GM19438 (cell line): ENCODE data around the gene SPINT2.

ENCODE experiments used
- ATAC-seq: cut with Tn5 transposase; IDR thresholded peaks from one replicate; pipeline ENCODE4 v1.9.1; 2021; ENCODE audit warnings: low read depth; ENCODE audit not compliant: unreplicated experiment

The SPINT2 gene

GRCh38 chr19:38290631-38291147 is 26.3 kb downstream of the SPINT2 start:
- ATAC-seq: no peak

GRCh38 chr19:38291855-38292254 is 27.5 kb downstream of the SPINT2 start:
- ATAC-seq: no peak

GRCh38 chr19:38293281-38293680 is 28.9 kb downstream of the SPINT2 start:
- no peak for ATAC-seq

GRCh38 chr19:38294090-38294489 is 29.7 kb downstream of the SPINT2 start:
- no peak for ATAC-seq

- ATAC-seq: no peak
Observed at GRCh38 chr19:38298821-38299680, 34.7 kb downstream of the SPINT2 start.

GRCh38 chr19:38303517-38304351 is 39.4 kb downstream of the SPINT2 start, which contains the start of gene C19orf33:
Gene C19orf33, plus strand, starts transcription at chr19:38304251. Its CDS starts 11 bp downstream, at chr19:38304262.
- no peak for ATAC-seq

- ATAC-seq: no peak
Observed at GRCh38 chr19:38304352-38304865, 40.0 kb downstream of the SPINT2 start.

GRCh38 chr19:38304866-38305429 is 40.6 kb downstream of the SPINT2 start:
- no peak for ATAC-seq

- no peak for ATAC-seq
Observed at GRCh38 chr19:38306236-38306635, 41.9 kb downstream of the SPINT2 start.

GRCh38 chr19:38307076-38307475 is 42.7 kb downstream of the SPINT2 start:
- ATAC-seq: no peak

- no peak for ATAC-seq
Observed at GRCh38 chr19:38307597-38307996, 43.2 kb downstream of the SPINT2 start.

- ATAC-seq: no peak
Observed at GRCh38 chr19:38308006-38308766, 43.8 kb downstream of the SPINT2 start.

- ATAC-seq: no peak
Observed at GRCh38 chr19:38308926-38309614, 44.7 kb downstream of the SPINT2 start.

- no peak for ATAC-seq
Observed at GRCh38 chr19:38309615-38310278, 45.4 kb downstream of the SPINT2 start.

GRCh38 chr19:38310279-38310670 is 45.9 kb downstream of the SPINT2 start:
- no peak for ATAC-seq

- no peak for ATAC-seq
Observed at GRCh38 chr19:38310986-38311385, 46.6 kb downstream of the SPINT2 start.

GRCh38 chr19:38315657-38316476 is 51.5 kb downstream of the SPINT2 start, which contains the start of gene YIF1B:
Gene YIF1B, minus strand, starts transcription at chr19:38315947. Its CDS starts 30 bp downstream, at chr19:38315917.
- peak; percentile 82 for ATAC-seq
